Measurements from ENCODE around the gene HDAC11. TPM values are rescaled to one million over a fixed set of nuclear protein-coding genes. Genes with fewer than 3 reads are reported as not detected.

The HDAC11 gene
- total and polyA plus RNA-seq, 9 of the 15 experiments (the other 6 are each of a cell fraction or from before 2014, with no cell fraction given): 0.60 to 6.0 (median 4.5) TPM

GRCh38 chr3:13508496-13508895 is 28.4 kb downstream of the HDAC11 start:
- H3K27ac ChIP-seq (ENCODE audit: extremely low read depth, low read depth, low read length): no peak overlapping the region
- no peak overlapping the region for H3K4me3 ChIP-seq
- H2AFZ ChIP-seq (ENCODE audit: low read depth, low read length): no peak overlapping the region
- H3K9me1 ChIP-seq (ENCODE audit: control insufficient read depth, insufficient read depth, low read length): no peaks in the 10 kb centered on the region
- H3K79me2 ChIP-seq (ENCODE audit: control insufficient read depth, insufficient read depth, low read length): no peaks in the 10 kb centered on the region
- H3K27me3 ChIP-seq (ENCODE audit: control insufficient read depth in 2 of 2, insufficient read depth in 2 of 2, low read length in 2 of 2): peaks cover 20 to 29% of the 10 kb centered on the region in 2 experiments
- in situ Hi-C loops (cut with MboI) (no loop called here), intact Hi-C loops (cut with micrococcal nuclease) (no loop called here)
- peaks cover 0 to 29% of the 10 kb centered on the region in 2 experiments; a peak in 2 of 5 replicates for H3K4me1 ChIP-seq (replicated peaks in 1 of 2; ENCODE audit: control insufficient read depth in 2 of 2, insufficient read depth in 2 of 2, low read length in 2 of 2)
- CTCF ChIA-PET (ENCODE audit: low intra/inter-chr PET ratio): no interaction called here
- H3K36me3 ChIP-seq (ENCODE audit: control insufficient read depth, insufficient read depth, low read length): no peaks in the 10 kb centered on the region
- ATAC-seq: no peak
- no peaks in the 10 kb centered on the region for H3K9me3 ChIP-seq (replicated peaks; ENCODE audit: control insufficient read depth, insufficient read depth, low read depth, low read length)
- no peak for DNase-seq (ENCODE audit: extremely low read depth in 1 of 4, low spot score in 3 of 4)
- no peak for FAIRE-seq
- peak overlapping the region in 1 of 2 experiments; percentile 10; a peak in 1 of 4 replicates for H3K9ac ChIP-seq (ENCODE audit: insufficient read depth in 1 of 2, low read depth in 2 of 2, low read length in 2 of 2)
- WGBS (ENCODE audit: insufficient coverage, low coverage, missing lambda C conversion rate): 22% methylated on average over 8 of the region's 8 CpGs
- peaks cover 5% of the 10 kb centered on the region for H4K20me1 ChIP-seq (replicated peaks; ENCODE audit: control insufficient read depth, insufficient read depth, low read length)
- POLR2A ChIA-PET: interaction anchor here (1.2 kb wide), 1 partner anchor 10 kb away, joined by 4 read pairs; no protein-coding TSS in a partner anchor
- no peak overlapping the region for H3K4me2 ChIP-seq (ENCODE audit: insufficient read depth, low read length)
- BruUV-seq (replicated peaks): no TSS peak
- TF ChIP-seq RERE (CRISPR knock-in tag; IDR thresholded peaks at IDR 0.05; ENCODE audit: borderline replicate concordance): no peak

Data from K562 (cell line).